ENCODE data around the gene TGM1. TPM values are rescaled to one million over a fixed set of nuclear protein-coding genes. Genes with fewer than 3 reads are reported as not detected.
"Not testable (repeated sequence)": the region's sequence is repeated elsewhere in the genome, so short reads cannot be mapped to it uniquely, and the experiment has no call there.

Gene TGM1
- total RNA-seq, 2 experiments from 2014 or later: 5.7 to 5.8 TPM

- POLR2A ChIA-PET: interaction anchor here (0.6 kb wide), 1 partner anchor 22 kb away, joined by 3 read pairs; no protein-coding TSS in a partner anchor
- Mint-ChIP-seq H3K27ac (no peak overlapping the region), H3K4me1 (peaks cover 23% of the 10 kb centered on the region), H3K9me3 (no peaks in the 10 kb centered on the region), H3K36me3 (peaks cover 10% of the 10 kb centered on the region), H3K4me3 (no peak overlapping the region), H3K27me3 (no peaks in the 10 kb centered on the region)
- ATAC-seq (ENCODE audit: low read depth) (no peak), DNase-seq (no peak)
Measured at GRCh38 chr14:24253936-24254335, 9.0 kb downstream of the TGM1 start.

GRCh38 chr14:24252289-24253124 is 10.5 kb downstream of the TGM1 start:
- H3K36me3 Mint-ChIP-seq: peaks cover 11% of the 10 kb centered on the region
- no peak overlapping the region for H3K4me3 Mint-ChIP-seq
- POLR2A ChIA-PET: interaction anchor here (0.7 to 2.2 kb wide), 4 partner anchors 10 to 18 kb away, joined by 3 to 10 read pairs (median 4); partner anchors contain the start of gene TINF2
- ATAC-seq (ENCODE audit: low read depth) (no peak), DNase-seq (no peak)
- H3K27me3 Mint-ChIP-seq: no peaks in the 10 kb centered on the region
- H3K4me1 Mint-ChIP-seq: peaks cover 33% of the 10 kb centered on the region
- H3K9me3 Mint-ChIP-seq: no peaks in the 10 kb centered on the region
- H3K27ac Mint-ChIP-seq: no peak overlapping the region

- ATAC-seq (ENCODE audit: low read depth): no peak
Measured at GRCh38 chr14:24251880-24252288, 11.1 kb downstream of the TGM1 start.

GRCh38 chr14:24250354-24250753 is 12.6 kb downstream of the TGM1 start:
- Mint-ChIP-seq H3K9me3 (no peaks in the 10 kb centered on the region), H3K27ac (peak overlapping the region; percentile 88), H3K4me1 (peaks cover 40% of the 10 kb centered on the region), H3K4me3 (peak overlapping the region; percentile 75), H3K27me3 (no peaks in the 10 kb centered on the region), H3K36me3 (peaks cover 14% of the 10 kb centered on the region)
- POLR2A ChIA-PET: interaction anchor here (1.0 to 2.2 kb wide), 4 partner anchors 8 to 49 kb away, joined by 4 to 10 read pairs (median 6); partner anchors contain the start of genes DHRS1, MDP1, NOP9 and RABGGTA
- DNase-seq (peak; percentile 36), ATAC-seq (ENCODE audit: low read depth) (no peak)

More at GRCh38 chr14:24251880-24252288, 11.1 kb downstream of the TGM1 start:
- DNase-seq: no peak
- H3K9me3 Mint-ChIP-seq: no peaks in the 10 kb centered on the region
- peaks cover 14% of the 10 kb centered on the region for H3K36me3 Mint-ChIP-seq
- peaks cover 37% of the 10 kb centered on the region for H3K4me1 Mint-ChIP-seq
- H3K27ac Mint-ChIP-seq: no peak overlapping the region
- POLR2A ChIA-PET: interaction anchor here (1.3 to 2.2 kb wide), 3 partner anchors 10 to 19 kb away, joined by 4 to 10 read pairs (median 4); partner anchors contain the start of gene TINF2
- H3K27me3 Mint-ChIP-seq: no peaks in the 10 kb centered on the region
- no peak overlapping the region for H3K4me3 Mint-ChIP-seq

- H3K27ac Mint-ChIP-seq: peak overlapping the region; percentile 88
- ATAC-seq (ENCODE audit: low read depth): no peak
- no peaks in the 10 kb centered on the region for H3K27me3 Mint-ChIP-seq
- peak overlapping the region; percentile 75 for H3K4me3 Mint-ChIP-seq
- peak; percentile 21 for DNase-seq
- H3K4me1 Mint-ChIP-seq: peaks cover 43% of the 10 kb centered on the region
- H3K36me3 Mint-ChIP-seq: peaks cover 14% of the 10 kb centered on the region
- POLR2A ChIA-PET: interaction anchor here (0.9 to 1.8 kb wide), 4 partner anchors 21 to 181 kb away, joined by 3 to 9 read pairs (median 4); partner anchors contain the start of genes CBLN3, CHMP4A and KHNYN
- H3K9me3 Mint-ChIP-seq: no peaks in the 10 kb centered on the region
Measured at GRCh38 chr14:24249230-24250021, 13.6 kb downstream of the TGM1 start.

GRCh38 chr14:24247422-24247821 is 15.6 kb downstream of the TGM1 start:
- H3K36me3 Mint-ChIP-seq: peaks cover 14% of the 10 kb centered on the region
- peaks cover 50% of the 10 kb centered on the region for H3K4me1 Mint-ChIP-seq
- POLR2A ChIA-PET: interaction anchor here (0.7 to 4.0 kb wide), 13 partner anchors 12 to 183 kb away, joined by 3 to 43 read pairs (median 7); partner anchors contain the start of genes CBLN3, CHMP4A, DHRS1 and KHNYN

GRCh38 chr14:24246765-24247212 is 16.2 kb downstream of the TGM1 start:
- Mint-ChIP-seq H3K9me3 (no peaks in the 10 kb centered on the region), H3K27me3 (no peaks in the 10 kb centered on the region), H3K4me1 (peaks cover 50% of the 10 kb centered on the region), H3K4me3 (peak overlapping the region; percentile 82), H3K36me3 (peaks cover 14% of the 10 kb centered on the region), H3K27ac (peak overlapping the region; percentile 97)
- peak; percentile 25 for ATAC-seq (ENCODE audit: low read depth)
- POLR2A ChIA-PET: interaction anchor here (0.6 to 4.0 kb wide), 17 partner anchors 10 to 86 kb away, joined by 3 to 43 read pairs (median 4); partner anchors contain the start of genes CHMP4A, DHRS1, GMPR2 and IRF9
- peak; percentile 38 for DNase-seq

More at GRCh38 chr14:24247422-24247821, 15.6 kb downstream of the TGM1 start:
- H3K27ac Mint-ChIP-seq: peak overlapping the region; percentile 97
- H3K4me3 Mint-ChIP-seq: peak overlapping the region; percentile 11
- no peaks in the 10 kb centered on the region for H3K9me3 Mint-ChIP-seq
- ATAC-seq (ENCODE audit: low read depth) (no peak), DNase-seq (peak; percentile 16)
- H3K27me3 Mint-ChIP-seq: no peaks in the 10 kb centered on the region

GRCh38 chr14:24245350-24245749 is 17.6 kb downstream of the TGM1 start:
- POLR2A ChIA-PET: interaction anchor here (0.6 to 4.0 kb wide), 7 partner anchors 26 to 185 kb away, joined by 3 to 43 read pairs (median 7); partner anchors contain the start of genes KHNYN, LTB4R2, MDP1 and RABGGTA
- not testable (repeated sequence) for H3K27me3 Mint-ChIP-seq; H3K4me3 Mint-ChIP-seq; DNase-seq; H3K9me3 Mint-ChIP-seq; ATAC-seq (ENCODE audit: low read depth)
- Mint-ChIP-seq H3K4me1 (peaks cover 47% of the 10 kb centered on the region), H3K27ac (peak overlapping the region; percentile 26), H3K36me3 (peaks cover 14% of the 10 kb centered on the region)

- Mint-ChIP-seq H3K27me3 (no peaks in the 10 kb centered on the region), H3K36me3 (peaks cover 16% of the 10 kb centered on the region), H3K4me1 (peaks cover 45% of the 10 kb centered on the region), H3K9me3 (no peaks in the 10 kb centered on the region), H3K4me3 (peak overlapping the region; percentile 85), H3K27ac (peak overlapping the region; percentile 99)
- DNase-seq (no peak), ATAC-seq (ENCODE audit: low read depth) (no peak)
- POLR2A ChIA-PET: interaction anchor here (0.7 to 4.1 kb wide), 21 partner anchors 12 to 362 kb away, joined by 3 to 76 read pairs (median 8); partner anchors contain the start of genes ADCY4, CBLN3, CHMP4A and CIDEB
Measured at GRCh38 chr14:24243336-24243836, 19.6 kb downstream of the TGM1 start.

- H3K27me3 Mint-ChIP-seq: no peaks in the 10 kb centered on the region
- H3K36me3 Mint-ChIP-seq: peaks cover 22% of the 10 kb centered on the region
- DNase-seq: peak; percentile 95
- ATAC-seq (ENCODE audit: low read depth): peak; percentile 82
- POLR2A ChIA-PET: interaction anchor here (0.6 to 4.1 kb wide), 30 partner anchors 9 to 201 kb away, joined by 3 to 76 read pairs (median 8); partner anchors contain the start of genes ADCY4, CBLN3, CHMP4A and CIDEB
- peaks cover 42% of the 10 kb centered on the region for H3K4me1 Mint-ChIP-seq
- H3K4me3 Mint-ChIP-seq: peak overlapping the region; percentile 85
- H3K27ac Mint-ChIP-seq: peak overlapping the region; percentile 99
- no peaks in the 10 kb centered on the region for H3K9me3 Mint-ChIP-seq
Measured at GRCh38 chr14:24241829-24242443, 21.0 kb downstream of the TGM1 start.

- Mint-ChIP-seq H3K4me1 (peaks cover 46% of the 10 kb centered on the region), H3K36me3 (peaks cover 30% of the 10 kb centered on the region), H3K4me3 (peak overlapping the region; percentile 30), H3K9me3 (no peaks in the 10 kb centered on the region), H3K27ac (peak overlapping the region; percentile 37), H3K27me3 (no peaks in the 10 kb centered on the region)
- DNase-seq (no peak), ATAC-seq (ENCODE audit: low read depth) (no peak)
- POLR2A ChIA-PET: interaction anchor here (1.0 to 4.1 kb wide), 4 partner anchors 24 to 190 kb away, joined by 3 to 76 read pairs (median 44); partner anchors contain the start of genes DHRS1, KHNYN, MDP1 and NOP9
Measured at GRCh38 chr14:24240110-24240918, 22.7 kb downstream of the TGM1 start.
